SK-N-SH (cell line): ENCODE measurements around the gene GRM7.

Source experiments
- ELF1 ChIP-seq: IDR thresholded peaks from 2 replicates; pipeline ENCODE4 v1.4.0; 2012
- FOXM1 ChIP-seq: IDR thresholded peaks from 2 replicates; pipeline ENCODE4 v1.4.0; 2012; ENCODE audit warnings: low read depth, mild to moderate bottlenecking
- JUND ChIP-seq: IDR thresholded peaks from 2 replicates; pipeline ENCODE4 v1.4.0; 2012
- MXI1 ChIP-seq: IDR thresholded peaks from 2 replicates; pipeline ENCODE4 v1.6.1; 2012; ENCODE audit warnings: mild to moderate bottlenecking, low read depth, low read length, improper control_type of control experiment
- NRF1 ChIP-seq: IDR thresholded peaks from 2 replicates; pipeline ENCODE4 v1.6.1; 2012; ENCODE audit warnings: low read depth, mild to moderate bottlenecking, low read length
- POLR2AphosphoS5 ChIP-seq: IDR thresholded peaks from 2 replicates; pipeline ENCODE4 v1.6.1; 2012; ENCODE audit warnings: low read depth, low read length
- RAD21 ChIP-seq: IDR thresholded peaks from 2 replicates; pipeline ENCODE4 v1.6.1; 2012; ENCODE audit warnings: mild to moderate bottlenecking, low read length
- RFX5 ChIP-seq: IDR thresholded peaks from 2 replicates; pipeline ENCODE4 v1.6.1; 2012; ENCODE audit warnings: mild to moderate bottlenecking, improper control_type of control experiment, low read length
- TF ChIP-seq, protein P1 (sequence below): fragments of 200-600 bp; sonication (generic); IDR thresholded peaks from 2 replicates; pipeline ENCODE4 v1.6.1; 2017; ENCODE audit warnings: antibody characterized with exemption, mild to moderate bottlenecking, moderate library complexity
- TF ChIP-seq, protein P2 (sequence below): fragments of 150-350 bp; IDR thresholded peaks from 2 replicates; pipeline ENCODE4 v1.6.1; 2017; ENCODE audit warnings: antibody characterized with exemption, low read length, low read depth, borderline replicate concordance
- TF ChIP-seq, protein P3 (sequence below): IDR thresholded peaks from 2 replicates; pipeline ENCODE4 v1.6.1; 2012; ENCODE audit warnings: mild to moderate bottlenecking, low read depth, low read length, moderate library complexity

DNA sequence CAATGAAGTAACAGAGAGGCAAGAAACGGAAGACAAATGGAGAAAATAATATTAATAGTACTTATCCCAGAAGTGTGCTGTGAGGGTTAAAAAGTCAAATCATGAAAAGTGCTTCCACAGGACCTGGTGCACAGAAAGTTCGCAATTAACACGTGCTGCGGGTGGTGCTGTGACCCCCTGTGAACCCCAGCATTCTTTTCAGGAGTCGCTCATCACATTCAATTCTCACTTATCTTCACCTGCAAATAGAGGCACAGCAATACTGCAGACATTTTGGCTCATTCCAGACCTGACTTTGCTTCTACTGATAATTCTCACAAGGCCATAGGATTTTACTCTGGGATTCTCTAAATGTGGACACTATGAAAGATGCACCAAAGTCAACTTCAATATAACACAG is 584.4 kb downstream of the GRM7 start:
- no peak for TF ChIP-seq POLR2AphosphoS5
- TF ChIP-seq, protein P1, sequence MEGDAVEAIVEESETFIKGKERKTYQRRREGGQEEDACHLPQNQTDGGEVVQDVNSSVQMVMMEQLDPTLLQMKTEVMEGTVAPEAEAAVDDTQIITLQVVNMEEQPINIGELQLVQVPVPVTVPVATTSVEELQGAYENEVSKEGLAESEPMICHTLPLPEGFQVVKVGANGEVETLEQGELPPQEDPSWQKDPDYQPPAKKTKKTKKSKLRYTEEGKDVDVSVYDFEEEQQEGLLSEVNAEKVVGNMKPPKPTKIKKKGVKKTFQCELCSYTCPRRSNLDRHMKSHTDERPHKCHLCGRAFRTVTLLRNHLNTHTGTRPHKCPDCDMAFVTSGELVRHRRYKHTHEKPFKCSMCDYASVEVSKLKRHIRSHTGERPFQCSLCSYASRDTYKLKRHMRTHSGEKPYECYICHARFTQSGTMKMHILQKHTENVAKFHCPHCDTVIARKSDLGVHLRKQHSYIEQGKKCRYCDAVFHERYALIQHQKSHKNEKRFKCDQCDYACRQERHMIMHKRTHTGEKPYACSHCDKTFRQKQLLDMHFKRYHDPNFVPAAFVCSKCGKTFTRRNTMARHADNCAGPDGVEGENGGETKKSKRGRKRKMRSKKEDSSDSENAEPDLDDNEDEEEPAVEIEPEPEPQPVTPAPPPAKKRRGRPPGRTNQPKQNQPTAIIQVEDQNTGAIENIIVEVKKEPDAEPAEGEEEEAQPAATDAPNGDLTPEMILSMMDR: no peak
- TF ChIP-seq, protein P2, sequence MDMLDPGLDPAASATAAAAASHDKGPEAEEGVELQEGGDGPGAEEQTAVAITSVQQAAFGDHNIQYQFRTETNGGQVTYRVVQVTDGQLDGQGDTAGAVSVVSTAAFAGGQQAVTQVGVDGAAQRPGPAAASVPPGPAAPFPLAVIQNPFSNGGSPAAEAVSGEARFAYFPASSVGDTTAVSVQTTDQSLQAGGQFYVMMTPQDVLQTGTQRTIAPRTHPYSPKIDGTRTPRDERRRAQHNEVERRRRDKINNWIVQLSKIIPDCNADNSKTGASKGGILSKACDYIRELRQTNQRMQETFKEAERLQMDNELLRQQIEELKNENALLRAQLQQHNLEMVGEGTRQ: no peak
- TF ChIP-seq JUND: no peak
- no peak for TF ChIP-seq MXI1
- TF ChIP-seq, protein P3, sequence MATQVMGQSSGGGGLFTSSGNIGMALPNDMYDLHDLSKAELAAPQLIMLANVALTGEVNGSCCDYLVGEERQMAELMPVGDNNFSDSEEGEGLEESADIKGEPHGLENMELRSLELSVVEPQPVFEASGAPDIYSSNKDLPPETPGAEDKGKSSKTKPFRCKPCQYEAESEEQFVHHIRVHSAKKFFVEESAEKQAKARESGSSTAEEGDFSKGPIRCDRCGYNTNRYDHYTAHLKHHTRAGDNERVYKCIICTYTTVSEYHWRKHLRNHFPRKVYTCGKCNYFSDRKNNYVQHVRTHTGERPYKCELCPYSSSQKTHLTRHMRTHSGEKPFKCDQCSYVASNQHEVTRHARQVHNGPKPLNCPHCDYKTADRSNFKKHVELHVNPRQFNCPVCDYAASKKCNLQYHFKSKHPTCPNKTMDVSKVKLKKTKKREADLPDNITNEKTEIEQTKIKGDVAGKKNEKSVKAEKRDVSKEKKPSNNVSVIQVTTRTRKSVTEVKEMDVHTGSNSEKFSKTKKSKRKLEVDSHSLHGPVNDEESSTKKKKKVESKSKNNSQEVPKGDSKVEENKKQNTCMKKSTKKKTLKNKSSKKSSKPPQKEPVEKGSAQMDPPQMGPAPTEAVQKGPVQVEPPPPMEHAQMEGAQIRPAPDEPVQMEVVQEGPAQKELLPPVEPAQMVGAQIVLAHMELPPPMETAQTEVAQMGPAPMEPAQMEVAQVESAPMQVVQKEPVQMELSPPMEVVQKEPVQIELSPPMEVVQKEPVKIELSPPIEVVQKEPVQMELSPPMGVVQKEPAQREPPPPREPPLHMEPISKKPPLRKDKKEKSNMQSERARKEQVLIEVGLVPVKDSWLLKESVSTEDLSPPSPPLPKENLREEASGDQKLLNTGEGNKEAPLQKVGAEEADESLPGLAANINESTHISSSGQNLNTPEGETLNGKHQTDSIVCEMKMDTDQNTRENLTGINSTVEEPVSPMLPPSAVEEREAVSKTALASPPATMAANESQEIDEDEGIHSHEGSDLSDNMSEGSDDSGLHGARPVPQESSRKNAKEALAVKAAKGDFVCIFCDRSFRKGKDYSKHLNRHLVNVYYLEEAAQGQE: no peak
- no peak for TF ChIP-seq RFX5
- no peak for TF ChIP-seq RAD21
- no peak for TF ChIP-seq ELF1
- TF ChIP-seq FOXM1: no peak
- no peak for TF ChIP-seq NRF1
